ENCODE data around the gene PDE10A.

Gene PDE10A

GRCh38 chr6:165689699-165690098 lies 26.7 kb upstream of the PDE10A start:
- Mint-ChIP-seq H3K4me3 (no peak overlapping the region), H3K36me3 (no peaks in the 10 kb centered on the region), H3K27ac (no peak overlapping the region), H3K4me1 (ENCODE audit: low read depth) (no peaks in the 10 kb centered on the region), H3K27me3 (no peaks in the 10 kb centered on the region), H3K9me3 (ENCODE audit: low read depth) (no peaks in the 10 kb centered on the region)

- Mint-ChIP-seq H3K9me3 (ENCODE audit: low read depth) (peaks cover 3% of the 10 kb centered on the region), H3K27me3 (no peaks in the 10 kb centered on the region), H3K4me3 (no peak overlapping the region), H3K27ac (no peak overlapping the region), H3K36me3 (no peaks in the 10 kb centered on the region), H3K4me1 (ENCODE audit: low read depth) (no peaks in the 10 kb centered on the region)
Measured at GRCh38 chr6:165686596-165687365, 23.7 kb upstream of the PDE10A start.

DNA sequence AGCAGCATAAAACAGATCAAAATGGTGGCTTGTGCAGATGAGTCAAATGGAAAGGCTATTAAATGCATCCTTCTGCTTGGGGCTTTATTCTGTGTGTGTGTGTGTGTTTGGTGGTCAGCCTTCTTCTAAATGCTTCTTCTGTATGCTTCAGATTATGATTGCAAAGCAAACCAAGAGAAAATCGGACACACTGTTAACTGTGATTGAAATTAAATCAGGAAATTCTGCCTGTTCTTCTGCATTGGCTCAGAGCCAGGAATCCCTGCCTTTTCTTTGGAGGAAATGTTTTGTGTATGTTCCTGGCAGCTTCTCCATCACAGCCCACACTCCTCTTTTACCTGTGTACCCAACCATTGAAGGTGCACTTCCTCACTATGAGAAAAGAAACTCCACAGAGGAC lies 22.3 kb upstream of the PDE10A start:
- Mint-ChIP-seq H3K4me3 (no peak overlapping the region), H3K9me3 (ENCODE audit: low read depth) (peaks cover 3% of the 10 kb centered on the region), H3K27ac (no peak overlapping the region), H3K27me3 (no peaks in the 10 kb centered on the region), H3K4me1 (ENCODE audit: low read depth) (no peaks in the 10 kb centered on the region), H3K36me3 (no peaks in the 10 kb centered on the region)

GRCh38 chr6:165684333-165684732 lies 21.3 kb upstream of the PDE10A start:
- Mint-ChIP-seq H3K27ac (no peak overlapping the region), H3K36me3 (no peaks in the 10 kb centered on the region), H3K27me3 (no peaks in the 10 kb centered on the region), H3K4me3 (no peak overlapping the region), H3K4me1 (ENCODE audit: low read depth) (no peaks in the 10 kb centered on the region), H3K9me3 (ENCODE audit: low read depth) (peaks cover 3% of the 10 kb centered on the region)

GRCh38 chr6:165680975-165681374 lies 17.9 kb upstream of the PDE10A start:
- Mint-ChIP-seq H3K9me3 (ENCODE audit: low read depth) (peaks cover 3% of the 10 kb centered on the region), H3K36me3 (no peaks in the 10 kb centered on the region), H3K4me3 (no peak overlapping the region), H3K27me3 (no peaks in the 10 kb centered on the region), H3K27ac (no peak overlapping the region), H3K4me1 (ENCODE audit: low read depth) (no peaks in the 10 kb centered on the region)

GRCh38 chr6:165679326-165679725 lies 16.3 kb upstream of the PDE10A start:
- no peaks in the 10 kb centered on the region for H3K36me3 Mint-ChIP-seq
- H3K4me1 Mint-ChIP-seq (ENCODE audit: low read depth): no peaks in the 10 kb centered on the region
- H3K9me3 Mint-ChIP-seq (ENCODE audit: low read depth): peaks cover 3% of the 10 kb centered on the region

DNA sequence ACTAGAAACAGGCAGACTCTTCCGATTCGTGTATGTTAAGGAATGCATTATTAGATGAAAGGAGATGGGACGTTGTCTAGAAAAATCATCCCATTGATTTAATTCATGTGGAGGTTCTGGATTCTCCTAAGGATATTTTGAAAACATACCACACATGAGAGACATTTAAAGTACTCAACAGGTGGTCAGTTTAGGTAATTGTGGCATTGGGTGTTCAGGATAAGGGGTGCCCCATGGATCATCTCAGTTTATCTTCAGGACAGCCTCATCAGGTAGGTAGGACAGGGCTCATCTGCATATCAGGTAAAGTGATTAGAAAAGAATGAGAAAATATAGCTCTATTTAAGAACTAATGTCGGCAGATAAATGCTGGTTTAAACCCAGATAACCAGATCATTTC lies 15.9 kb upstream of the PDE10A start:
- H3K27ac Mint-ChIP-seq: no peak overlapping the region
- H3K9me3 Mint-ChIP-seq (ENCODE audit: low read depth): peaks cover 1% of the 10 kb centered on the region
- H3K27me3 Mint-ChIP-seq: no peaks in the 10 kb centered on the region
- no peaks in the 10 kb centered on the region for H3K36me3 Mint-ChIP-seq
- no peaks in the 10 kb centered on the region for H3K4me1 Mint-ChIP-seq (ENCODE audit: low read depth)
- no peak overlapping the region for H3K4me3 Mint-ChIP-seq

More at GRCh38 chr6:165679326-165679725, 16.3 kb upstream of the PDE10A start:
- H3K27ac Mint-ChIP-seq: no peak overlapping the region
- H3K4me3 Mint-ChIP-seq: no peak overlapping the region
- H3K27me3 Mint-ChIP-seq: no peaks in the 10 kb centered on the region

GRCh38 chr6:165678429-165678828 lies 15.4 kb upstream of the PDE10A start:
- Mint-ChIP-seq H3K36me3 (no peaks in the 10 kb centered on the region), H3K9me3 (ENCODE audit: low read depth) (no peaks in the 10 kb centered on the region), H3K4me1 (ENCODE audit: low read depth) (no peaks in the 10 kb centered on the region), H3K27ac (no peak overlapping the region), H3K4me3 (no peak overlapping the region), H3K27me3 (no peaks in the 10 kb centered on the region)

GRCh38 chr6:165677091-165677490 lies 14.1 kb upstream of the PDE10A start:
- Mint-ChIP-seq H3K9me3 (ENCODE audit: low read depth) (no peaks in the 10 kb centered on the region), H3K36me3 (no peaks in the 10 kb centered on the region), H3K4me3 (no peak overlapping the region), H3K4me1 (ENCODE audit: low read depth) (no peaks in the 10 kb centered on the region), H3K27me3 (no peaks in the 10 kb centered on the region), H3K27ac (no peak overlapping the region)

- Mint-ChIP-seq H3K9me3 (ENCODE audit: low read depth) (no peaks in the 10 kb centered on the region), H3K4me3 (no peak overlapping the region), H3K27ac (no peak overlapping the region), H3K36me3 (no peaks in the 10 kb centered on the region), H3K27me3 (peaks cover 2% of the 10 kb centered on the region), H3K4me1 (ENCODE audit: low read depth) (no peaks in the 10 kb centered on the region)
Measured at GRCh38 chr6:165676435-165677068, 13.5 kb upstream of the PDE10A start.

GRCh38 chr6:165675120-165675519 lies 12.1 kb upstream of the PDE10A start:
- Mint-ChIP-seq H3K36me3 (no peaks in the 10 kb centered on the region), H3K27ac (no peak overlapping the region), H3K27me3 (peaks cover 2% of the 10 kb centered on the region), H3K4me3 (no peak overlapping the region), H3K9me3 (ENCODE audit: low read depth) (no peaks in the 10 kb centered on the region), H3K4me1 (ENCODE audit: low read depth) (no peaks in the 10 kb centered on the region)

- no peaks in the 10 kb centered on the region for H3K36me3 Mint-ChIP-seq
- peaks cover 4% of the 10 kb centered on the region for H3K27me3 Mint-ChIP-seq
- H3K27ac Mint-ChIP-seq: no peak overlapping the region
- H3K4me3 Mint-ChIP-seq: no peak overlapping the region
- H3K4me1 Mint-ChIP-seq (ENCODE audit: low read depth): no peaks in the 10 kb centered on the region
- H3K9me3 Mint-ChIP-seq (ENCODE audit: low read depth): no peaks in the 10 kb centered on the region
Measured at GRCh38 chr6:165674155-165675029, 11.4 kb upstream of the PDE10A start.

GRCh38 chr6:165671222-165671768 lies 8.3 kb upstream of the PDE10A start:
- no peaks in the 10 kb centered on the region for H3K36me3 Mint-ChIP-seq

DNA sequence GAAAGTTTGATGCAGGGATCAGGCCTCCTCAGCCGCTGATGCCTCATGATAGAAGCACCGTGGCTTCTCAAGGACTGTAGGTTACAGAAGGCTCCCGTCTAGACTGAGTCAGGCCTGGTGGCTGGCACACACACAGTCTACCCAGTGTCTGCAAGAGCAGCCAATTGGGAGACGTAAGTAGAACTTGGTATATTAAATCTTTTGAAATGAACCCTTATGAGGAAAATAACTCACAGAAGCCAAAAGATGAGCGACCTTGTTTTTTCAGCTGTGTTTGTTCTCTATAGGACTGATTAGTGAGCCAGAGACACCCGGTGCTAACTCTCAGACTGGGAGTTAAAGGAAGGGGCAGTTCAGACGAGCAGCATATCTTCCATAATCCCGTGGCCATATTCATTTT lies 5.9 kb upstream of the PDE10A start:
- Mint-ChIP-seq H3K27me3 (peaks cover 20% of the 10 kb centered on the region), H3K4me3 (no peak overlapping the region), H3K27ac (no peak overlapping the region), H3K9me3 (ENCODE audit: low read depth) (no peaks in the 10 kb centered on the region), H3K36me3 (no peaks in the 10 kb centered on the region), H3K4me1 (ENCODE audit: low read depth) (peaks cover 5% of the 10 kb centered on the region)

More at GRCh38 chr6:165671222-165671768, 8.3 kb upstream of the PDE10A start:
- Mint-ChIP-seq H3K9me3 (ENCODE audit: low read depth) (no peaks in the 10 kb centered on the region), H3K4me3 (no peak overlapping the region), H3K27ac (no peak overlapping the region), H3K27me3 (peaks cover 8% of the 10 kb centered on the region), H3K4me1 (ENCODE audit: low read depth) (no peaks in the 10 kb centered on the region)

DNA sequence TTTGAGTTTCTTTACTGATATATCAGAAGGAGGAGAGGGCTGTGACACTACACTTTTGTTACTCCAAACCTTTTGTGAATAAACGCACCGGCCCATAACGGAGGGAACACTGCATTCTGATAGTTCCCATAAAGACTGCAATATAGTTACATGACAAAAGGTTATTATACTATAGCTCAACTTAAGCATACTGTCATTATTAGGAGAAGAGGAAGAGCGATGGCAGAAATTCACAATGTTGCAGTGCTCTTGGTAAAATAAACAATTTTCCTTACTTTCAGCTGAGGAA lies 2.3 kb upstream of the PDE10A start:
- H3K27ac Mint-ChIP-seq: no peak overlapping the region
- H3K4me3 Mint-ChIP-seq: no peak overlapping the region
- H3K36me3 Mint-ChIP-seq: no peaks in the 10 kb centered on the region
- H3K27me3 Mint-ChIP-seq: peaks cover 22% of the 10 kb centered on the region
- H3K4me1 Mint-ChIP-seq (ENCODE audit: low read depth): peaks cover 9% of the 10 kb centered on the region
- no peaks in the 10 kb centered on the region for H3K9me3 Mint-ChIP-seq (ENCODE audit: low read depth)
